ENCODE results near the gene UNC5B.

UNC5B gene

DNA sequence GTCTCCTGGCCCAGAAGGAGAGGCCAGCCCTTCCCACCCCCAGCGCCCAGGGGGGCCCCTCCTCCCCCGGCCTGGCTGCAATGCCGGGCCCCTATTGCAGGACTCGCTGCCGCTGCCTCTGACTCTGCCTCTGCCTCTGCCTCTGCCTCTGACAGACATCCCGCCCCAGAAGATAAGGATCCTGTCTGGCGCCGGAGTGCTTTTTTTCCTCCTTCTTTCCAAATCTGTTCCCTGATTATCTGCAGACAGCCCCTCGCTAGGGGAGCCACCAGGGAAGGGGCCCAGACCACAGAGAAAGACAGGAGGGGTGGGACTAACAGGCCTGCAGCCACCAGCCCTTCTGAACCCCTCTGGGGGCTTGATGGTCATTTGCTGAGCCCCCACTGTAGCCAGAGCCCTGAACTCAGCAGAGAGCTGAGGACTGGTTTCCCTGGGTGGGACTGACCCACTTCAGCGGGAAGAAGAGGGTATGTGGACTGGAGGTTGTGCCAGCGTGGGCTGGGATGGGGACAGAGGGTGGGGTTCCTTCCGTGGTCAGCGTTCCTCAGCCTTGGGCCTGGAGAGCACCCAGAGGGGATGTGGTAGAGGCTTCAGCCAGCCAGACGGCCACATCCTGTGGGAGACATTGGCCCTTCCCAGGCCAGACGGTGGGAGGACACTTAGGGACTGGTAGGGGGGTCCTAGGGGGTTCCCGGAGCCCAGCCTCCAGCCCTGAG, 22.8 kb downstream of the UNC5B start:
- Histone ChIP-seq H3K4me1 (peaks cover 0 to 60% (median 47%) of the 10 kb centered on the region in 4 donors), H3K27me3 (peaks cover 0 to 10% of the 10 kb centered on the region in 2 donors), H3K36me3 (no peaks in the 10 kb centered on the region), H3K9me3 (no peaks in the 10 kb centered on the region), H3K4me3 (no peak overlapping the region), H3K27ac (peak overlapping the region; percentile 65 to 67)
- no peak for TF ChIP-seq CTCF (IDR thresholded peaks at IDR 0.05)
- peak; percentile 64 to 85 for DNase-seq
- intact Hi-C loops (cut with DNase I; ENCODE audit: low total_unique reads): no loop called here

GRCh38 chr10:71235808-71236207, 23.4 kb downstream of the UNC5B start:
- H3K27ac ChIP-seq: peak overlapping the region; percentile 65 to 67
- peaks cover 0 to 67% (median 51%) of the 10 kb centered on the region in 4 donors for H3K4me1 ChIP-seq
- TF ChIP-seq CTCF (IDR thresholded peaks at IDR 0.05): no peak
- no peak overlapping the region for H3K4me3 ChIP-seq
- no peaks in the 10 kb centered on the region for H3K36me3 ChIP-seq
- intact Hi-C loops (cut with DNase I; ENCODE audit: low total_unique reads): no loop called here
- H3K27me3 ChIP-seq: peaks cover 0 to 10% of the 10 kb centered on the region in 2 donors
- no peak for DNase-seq
- no peaks in the 10 kb centered on the region for H3K9me3 ChIP-seq

DNA sequence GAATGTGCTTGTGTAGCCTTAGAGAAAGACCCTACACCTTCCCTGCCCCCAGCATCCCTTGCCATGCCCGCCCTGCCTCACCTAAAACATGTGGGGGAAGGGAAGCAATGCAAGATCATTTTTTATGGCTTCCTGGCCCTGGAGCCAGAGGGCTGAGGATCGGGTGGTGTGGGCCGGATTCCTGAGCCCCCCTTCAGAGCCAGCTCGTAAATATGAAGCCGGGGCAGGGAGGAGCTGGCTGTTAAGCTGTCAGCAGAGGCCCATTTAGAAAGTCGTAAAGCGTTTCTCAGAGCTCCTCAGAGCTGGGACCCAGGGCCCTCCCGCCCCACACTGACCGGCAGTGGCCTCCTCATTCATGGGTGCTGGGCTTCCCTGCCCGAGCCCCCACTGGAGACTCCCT, 23.9 kb downstream of the UNC5B start:
- no peak for DNase-seq
- H3K9me3 ChIP-seq: no peaks in the 10 kb centered on the region
- no peak for TF ChIP-seq CTCF (IDR thresholded peaks at IDR 0.05)
- H3K36me3 ChIP-seq: no peaks in the 10 kb centered on the region
- H3K27me3 ChIP-seq: peaks cover 0 to 10% of the 10 kb centered on the region in 2 donors
- H3K4me1 ChIP-seq: peaks cover 0 to 71% (median 52%) of the 10 kb centered on the region in 4 donors
- H3K4me3 ChIP-seq: no peak overlapping the region
- H3K27ac ChIP-seq: peak overlapping the region; percentile 65 to 67
- intact Hi-C loops (cut with DNase I; ENCODE audit: low total_unique reads): no loop called here

GRCh38 chr10:71236822-71237682, 24.7 kb downstream of the UNC5B start:
- intact Hi-C loops (cut with DNase I; ENCODE audit: low total_unique reads): no loop called here
- no peak for DNase-seq
- Histone ChIP-seq H3K27ac (peak overlapping the region; percentile 65 to 67), H3K9me3 (no peaks in the 10 kb centered on the region), H3K27me3 (peaks cover 0 to 10% of the 10 kb centered on the region in 2 donors), H3K4me3 (no peak overlapping the region), H3K36me3 (no peaks in the 10 kb centered on the region), H3K4me1 (peaks cover 0 to 76% (median 56%) of the 10 kb centered on the region in 4 donors)
- TF ChIP-seq CTCF (IDR thresholded peaks at IDR 0.05): no peak

GRCh38 chr10:71237843-71238623, 25.7 kb downstream of the UNC5B start:
- no peak for DNase-seq
- Histone ChIP-seq H3K27ac (no peak overlapping the region), H3K4me3 (no peak overlapping the region), H3K4me1 (peaks cover 0 to 74% (median 58%) of the 10 kb centered on the region in 4 donors), H3K36me3 (no peaks in the 10 kb centered on the region), H3K27me3 (peaks cover 0 to 10% of the 10 kb centered on the region in 2 donors), H3K9me3 (no peaks in the 10 kb centered on the region)
- TF ChIP-seq CTCF (IDR thresholded peaks at IDR 0.05): no peak
- intact Hi-C loops (cut with DNase I; ENCODE audit: low total_unique reads): no loop called here

Measured in tibial artery (tissue), 4 donors.